CD4-positive, alpha-beta T cell treated with Interleukin-12 subunit alpha and Interleukin-12 subunit beta, for 1 hour (primary cell): ENCODE data around the gene SAMD4B.
"Not testable (repeated sequence)": the region's sequence is repeated elsewhere in the genome, so short reads cannot be mapped to it uniquely, and the experiment has no call there.

Experiments
- DNase-seq: peaks from one replicate; pipeline ENCODE4 v3.0.0-alpha.2; 2020

SAMD4B gene

DNA sequence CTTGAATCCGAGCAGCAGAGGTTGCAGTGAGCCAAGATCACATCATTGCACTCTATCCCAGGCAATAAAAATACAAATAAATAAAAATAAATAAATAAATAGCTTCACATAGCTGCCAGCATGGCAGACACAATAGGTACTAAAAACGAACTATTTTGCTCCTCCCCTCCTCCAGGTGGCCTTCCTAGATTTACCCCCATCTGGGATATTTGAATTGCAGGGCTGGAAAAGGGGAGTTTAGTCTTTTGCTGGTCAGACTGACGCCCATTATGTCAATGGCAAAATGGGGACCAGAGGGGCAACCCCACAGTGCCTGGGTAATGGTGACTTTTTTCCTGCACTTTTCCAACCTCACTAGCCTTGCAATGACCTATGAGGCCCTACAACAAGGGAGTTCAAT is 5.7 kb upstream of the SAMD4B start:
- no peak for DNase-seq

DNA sequence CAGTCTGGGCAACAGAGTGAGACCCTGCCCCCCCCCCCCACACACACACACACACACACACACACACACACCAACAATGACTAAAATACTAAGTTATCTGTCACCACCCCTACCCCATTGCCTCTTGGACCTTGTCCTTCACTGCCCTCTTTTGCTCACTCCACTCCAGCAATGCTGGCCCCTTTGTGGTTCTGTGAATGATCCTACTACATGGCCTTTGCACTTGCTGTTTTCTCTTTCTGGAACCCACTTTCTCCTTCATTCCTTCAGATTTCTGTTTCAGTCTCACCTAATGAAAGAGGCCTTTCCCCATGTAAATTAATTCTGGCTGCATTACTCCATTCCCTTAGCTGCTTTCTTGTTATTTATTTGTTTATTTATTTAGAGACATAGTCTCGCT is 2.5 kb upstream of the SAMD4B start:
- DNase-seq: no peak

DNA sequence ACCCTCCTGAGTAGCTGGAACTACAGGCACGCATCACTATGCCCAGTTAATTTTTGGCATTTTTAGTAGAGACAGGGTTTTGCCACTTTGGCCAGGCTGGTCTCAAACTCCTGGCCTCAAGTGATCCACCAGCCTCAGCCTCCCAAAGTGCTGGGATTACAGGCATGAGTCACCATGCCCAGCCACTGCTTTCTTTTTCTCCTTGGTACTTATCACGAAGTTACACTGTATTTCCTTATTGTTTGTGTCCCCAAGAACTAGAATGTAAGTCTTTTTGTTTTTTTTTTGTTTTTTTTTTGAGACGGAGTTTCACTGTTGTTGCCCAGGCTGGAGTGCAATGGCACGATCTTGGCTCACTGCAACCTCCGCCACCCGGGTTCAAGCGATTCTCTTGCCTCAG is 2.1 kb upstream of the SAMD4B start:
- DNase-seq: not testable (repeated sequence)

DNA sequence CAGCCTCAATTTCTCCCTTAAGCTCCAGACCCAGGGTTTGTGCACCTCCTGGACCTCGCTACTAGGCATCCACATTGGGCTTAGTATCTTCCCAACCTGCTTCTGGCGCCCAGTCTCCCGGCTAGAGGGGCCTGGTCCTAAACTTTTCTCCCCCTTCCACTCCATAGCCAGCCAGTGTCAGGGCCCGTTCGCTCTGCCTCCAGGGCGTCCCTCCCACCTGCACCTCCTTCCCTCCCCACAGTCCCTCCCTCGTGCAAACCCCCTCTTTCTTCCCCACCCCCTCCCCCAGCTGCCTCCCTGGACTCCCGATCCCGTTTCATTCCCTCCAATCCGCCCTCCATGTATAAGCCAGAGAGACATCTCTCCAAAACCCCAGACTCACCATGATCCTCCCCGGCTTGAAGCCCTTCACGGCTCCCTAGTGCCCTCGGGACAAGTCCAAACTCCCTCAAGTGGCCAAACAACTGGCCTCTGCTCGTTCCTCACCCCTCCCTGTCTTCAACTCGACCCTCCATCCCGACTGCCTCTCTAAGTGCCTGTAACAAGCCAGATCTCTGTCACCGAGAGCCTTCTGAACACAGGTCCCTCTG is 997 bp upstream of the SAMD4B start:
- peak; percentile 23 for DNase-seq

DNA sequence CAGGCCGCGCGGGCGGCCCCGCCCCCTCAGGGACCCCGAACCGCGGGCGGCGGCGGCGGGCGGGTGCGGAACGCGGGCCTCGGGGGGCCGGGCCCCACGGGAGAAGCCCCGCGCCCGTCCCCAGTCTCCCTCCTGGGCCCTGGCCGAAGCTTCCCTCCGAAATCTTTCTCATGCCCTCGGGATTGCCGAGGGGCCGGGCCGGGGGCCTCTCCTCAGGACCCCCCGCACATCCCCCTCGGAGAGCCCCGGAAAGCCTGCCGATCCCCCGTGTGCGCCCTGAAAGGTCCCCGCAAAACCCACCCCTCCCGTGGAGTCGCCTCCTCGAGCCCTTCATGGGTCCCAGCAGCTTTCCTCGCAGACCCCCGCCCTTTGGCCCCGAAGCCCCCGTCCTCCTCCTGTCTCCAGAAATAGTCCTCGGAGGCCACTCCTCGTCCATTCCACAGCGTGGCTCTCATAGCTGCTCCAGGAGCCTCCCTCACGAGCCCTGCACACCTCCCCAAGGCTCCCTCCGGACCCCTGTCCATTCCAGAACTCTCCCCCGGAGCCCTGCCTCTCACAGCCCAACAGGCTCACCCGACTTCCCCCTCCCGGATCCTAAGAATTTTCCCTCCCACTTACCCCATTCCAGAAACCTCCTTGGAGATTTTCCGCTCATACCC is 555 bp downstream of the SAMD4B start:
- DNase-seq: no peak

DNA sequence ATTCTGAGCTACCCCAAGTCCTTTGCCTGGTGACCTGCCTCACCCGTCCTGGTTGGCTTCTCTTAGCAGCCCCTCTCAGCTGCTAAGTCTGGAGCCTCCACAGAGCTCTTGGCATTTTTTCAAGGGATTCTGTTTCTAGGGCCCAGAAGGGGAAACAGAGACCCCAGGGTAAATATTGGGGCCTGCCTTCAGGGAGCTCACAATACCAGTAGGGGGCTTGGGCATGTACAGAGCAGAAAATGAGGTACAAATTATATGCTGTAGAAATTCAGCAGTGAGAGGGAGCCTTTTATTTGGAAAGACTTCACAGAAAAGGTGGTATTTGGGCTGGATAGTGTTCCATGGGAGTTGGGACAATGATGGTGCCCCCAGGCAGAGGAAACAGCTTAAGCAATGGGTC is 3.7 kb downstream of the SAMD4B start:
- DNase-seq: no peak

DNA sequence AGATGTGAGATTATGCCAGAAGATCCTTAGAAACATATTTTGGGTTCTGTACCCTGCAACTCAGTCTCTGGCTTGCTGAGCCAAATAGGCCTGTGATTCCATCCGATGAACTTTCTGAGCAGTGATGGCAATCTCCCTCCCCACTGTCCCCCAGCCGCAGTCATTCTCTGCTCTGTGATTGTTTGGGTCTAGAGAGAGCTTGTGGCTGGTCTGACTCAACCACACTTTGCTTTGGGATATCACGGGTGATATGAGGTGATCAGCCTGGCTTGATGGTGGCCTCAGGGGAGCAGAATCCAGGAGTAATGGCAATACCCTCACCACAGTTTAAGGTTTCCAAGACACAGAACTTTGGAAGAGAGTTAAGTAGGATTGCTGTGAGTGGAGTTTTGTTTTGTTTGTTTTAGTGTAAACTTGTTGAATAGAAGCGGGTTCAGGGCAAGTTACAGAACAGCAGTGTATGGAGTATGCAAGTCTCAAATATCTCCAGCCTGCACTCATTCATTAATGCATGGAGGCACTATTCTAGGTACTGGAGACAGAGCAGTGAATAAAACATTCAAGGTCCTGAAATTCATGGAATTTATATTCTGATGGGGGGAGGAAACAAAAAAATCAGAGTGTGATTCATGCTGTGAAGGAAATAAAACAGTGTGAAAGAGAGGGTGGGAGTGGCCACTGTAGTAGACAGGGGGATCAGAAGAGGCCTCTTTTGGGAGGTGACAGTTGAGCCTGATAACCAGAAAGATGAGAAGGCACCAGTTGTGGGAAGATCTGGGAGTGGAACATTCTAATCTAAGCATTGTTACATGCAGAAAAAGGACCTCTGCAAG is 5.3 kb downstream of the SAMD4B start:
- DNase-seq: no peak

DNA sequence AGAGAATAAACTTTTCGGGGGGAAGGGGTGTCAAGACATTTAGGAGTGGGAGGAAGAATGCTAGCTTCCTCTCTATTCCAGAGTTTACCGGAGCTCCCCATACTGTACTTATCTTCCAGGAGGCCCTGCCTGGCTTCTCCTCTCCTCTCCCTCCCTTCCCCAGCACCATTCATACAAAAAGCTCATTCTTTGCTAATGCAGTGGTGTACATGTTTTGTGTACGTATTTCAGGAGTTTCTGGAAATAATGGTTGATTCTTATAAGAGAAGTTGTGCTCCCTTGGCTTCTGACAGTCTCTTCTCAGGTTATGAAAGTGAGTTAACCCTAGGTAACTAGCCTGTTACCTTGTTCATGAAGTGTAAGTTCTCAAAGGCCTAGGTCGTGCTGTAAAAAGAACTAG is 7.1 kb downstream of the SAMD4B start:
- no peak for DNase-seq

DNA sequence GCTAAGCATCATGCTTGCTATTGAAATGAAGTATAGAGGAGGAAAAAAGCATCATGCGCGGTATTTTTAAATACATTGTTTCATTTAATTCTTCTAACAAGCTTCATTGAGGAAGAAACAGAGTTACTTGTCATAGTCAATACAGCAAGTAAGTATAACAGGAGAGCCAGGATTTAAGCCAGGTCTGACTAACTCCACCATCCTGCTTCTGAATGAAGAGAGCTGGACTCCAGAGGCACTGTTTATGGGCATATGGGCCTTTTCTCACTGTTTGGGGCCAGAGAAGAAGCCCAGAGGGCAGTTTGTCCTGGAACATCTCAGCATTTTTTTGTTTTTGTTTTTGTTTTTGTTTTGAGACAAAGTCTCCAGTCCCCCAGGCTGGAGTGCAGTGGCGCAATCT is 7.9 kb downstream of the SAMD4B start:
- DNase-seq: no peak

DNA sequence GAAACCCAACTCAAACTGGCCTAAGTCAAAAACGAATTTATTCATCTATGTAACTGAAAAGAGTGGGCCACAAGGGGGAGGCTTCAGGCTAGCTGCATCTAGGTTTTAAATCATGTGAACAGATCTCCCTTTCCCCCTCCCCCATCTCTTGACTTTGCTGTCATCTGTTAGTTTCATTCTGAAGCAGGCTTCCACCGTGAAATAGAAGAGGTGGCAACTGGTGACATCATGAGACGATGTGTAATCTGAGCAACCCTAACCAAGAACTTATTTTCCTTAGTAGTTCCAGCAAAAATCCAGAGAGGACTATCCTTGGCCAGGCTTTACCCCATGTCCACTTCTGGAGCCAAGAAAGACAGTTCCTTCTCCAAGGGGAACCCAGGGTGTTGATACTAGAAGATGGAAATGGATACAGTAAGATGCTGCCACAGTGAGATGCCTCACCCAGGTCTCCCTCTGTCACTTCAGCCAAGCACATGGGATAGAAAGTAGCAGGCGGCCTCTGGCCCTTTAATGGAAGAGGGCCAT is 9.4 kb downstream of the SAMD4B start:
- peak; percentile 45 for DNase-seq

DNA sequence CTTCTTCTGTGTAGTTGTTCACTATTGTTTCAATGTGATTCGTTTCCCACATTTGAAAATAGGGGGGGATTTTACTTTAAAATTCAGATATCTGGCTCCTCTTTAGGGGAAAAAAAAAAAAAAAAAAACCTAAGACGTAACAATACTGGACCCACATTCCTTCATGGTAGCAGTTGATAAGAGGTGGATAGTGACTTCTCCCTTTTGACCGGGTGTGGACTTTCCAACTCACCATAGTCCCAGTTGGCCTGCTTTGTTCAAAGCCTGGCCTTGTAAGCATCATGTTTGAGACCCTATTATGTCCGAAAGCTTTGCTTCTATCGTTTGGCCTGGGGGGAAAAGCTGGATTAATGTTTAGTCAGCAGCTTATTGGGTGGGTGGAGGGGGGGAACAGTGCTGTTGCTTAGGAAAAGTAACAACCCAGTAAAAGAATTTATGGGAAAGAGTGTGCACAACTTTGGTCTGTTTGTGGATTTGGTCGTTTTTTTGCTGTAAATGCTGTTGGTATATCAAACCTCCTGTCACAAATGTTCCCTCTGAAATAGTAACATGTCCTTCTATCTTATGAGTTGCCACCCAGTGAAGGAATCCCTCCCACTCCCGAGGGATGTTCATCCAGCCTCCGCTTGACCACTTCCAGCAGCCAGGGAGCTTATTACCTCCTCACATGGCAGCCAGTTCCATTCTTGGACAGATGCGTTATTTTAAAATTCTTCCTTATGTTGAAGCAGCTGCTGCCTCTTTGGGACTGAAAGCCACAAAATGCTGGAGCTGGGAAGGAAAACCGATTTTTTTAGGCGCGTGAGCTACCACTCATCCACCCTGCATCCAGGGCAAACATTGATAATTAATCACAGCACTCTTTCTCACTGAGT is 10.4 kb downstream of the SAMD4B start:
- no peak for DNase-seq

DNA sequence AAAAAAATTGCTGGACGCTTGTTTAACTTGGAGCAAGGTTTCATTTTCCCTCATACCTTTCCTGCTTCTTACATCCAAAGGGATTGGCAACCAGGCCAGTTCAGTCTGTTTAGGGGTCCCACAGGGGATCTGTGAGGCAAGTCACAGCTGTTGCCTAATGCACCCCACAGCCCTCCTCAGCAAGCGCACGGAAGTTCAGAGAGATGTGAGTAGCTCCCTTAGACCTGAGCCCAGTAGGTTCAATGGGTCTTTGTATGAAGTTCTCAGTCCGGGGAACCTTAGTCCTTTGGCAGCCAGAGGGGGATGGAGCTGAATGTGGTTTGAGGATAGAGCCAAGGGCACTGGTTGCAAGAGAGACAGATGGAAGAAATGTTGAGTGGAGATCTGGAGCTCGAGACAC is 13.0 kb downstream of the SAMD4B start:
- DNase-seq: no peak

DNA sequence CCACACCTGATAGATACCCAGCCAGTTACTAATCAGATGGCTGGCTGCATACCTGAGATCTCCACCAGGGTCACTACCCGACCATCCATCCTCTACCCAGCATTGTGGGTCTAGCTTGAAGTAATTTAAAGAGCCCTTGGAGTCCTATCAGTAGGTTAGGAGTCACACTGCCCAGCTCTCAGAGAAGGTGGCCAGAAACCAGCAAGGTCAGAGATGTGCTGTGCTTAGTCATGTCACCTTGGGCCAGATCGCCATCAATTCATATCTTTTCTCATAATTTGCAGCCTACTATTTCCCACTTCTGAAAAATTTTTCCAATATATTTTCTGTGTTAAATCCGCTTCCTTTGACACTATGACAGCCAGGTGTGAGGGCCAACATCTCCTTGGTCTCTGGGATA is 13.9 kb downstream of the SAMD4B start:
- DNase-seq: no peak

DNA sequence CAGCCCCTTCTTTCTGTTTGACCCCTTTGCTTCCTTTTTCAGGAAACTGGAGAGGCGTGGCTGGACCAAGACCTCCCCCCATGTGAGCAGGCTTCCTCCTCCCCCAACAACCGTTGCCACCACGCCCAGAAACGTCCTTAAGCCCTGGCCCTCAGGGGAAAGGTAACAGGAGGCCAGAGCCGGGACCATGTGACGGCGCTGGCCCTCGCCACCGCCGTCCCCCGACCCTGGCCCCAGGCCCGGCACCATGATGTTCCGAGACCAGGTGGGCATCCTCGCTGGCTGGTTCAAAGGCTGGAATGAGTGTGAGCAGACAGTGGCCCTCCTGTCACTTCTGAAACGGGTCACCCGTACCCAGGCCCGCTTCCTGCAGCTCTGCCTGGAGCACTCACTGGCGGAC is 14.4 kb downstream of the SAMD4B start:
- no peak for DNase-seq

DNA sequence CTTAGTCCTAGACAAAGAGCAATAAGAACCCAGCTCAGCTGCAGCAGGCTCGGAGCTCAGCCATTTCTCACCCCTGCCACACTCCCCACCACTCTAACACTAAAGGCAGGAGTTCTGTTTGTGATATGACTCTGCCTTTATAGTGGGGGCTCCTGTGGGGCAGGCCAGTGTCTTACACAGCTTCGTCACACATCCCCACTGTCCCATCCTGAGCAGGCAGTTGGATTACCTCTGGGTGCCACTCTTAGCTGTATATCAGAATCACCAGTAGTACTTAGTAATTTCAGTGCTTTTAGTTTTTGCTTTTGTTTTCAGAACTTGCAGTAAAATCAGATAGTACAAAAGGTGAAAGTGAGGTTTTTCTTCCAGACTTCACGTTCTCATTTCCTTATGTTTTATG is 16.8 kb downstream of the SAMD4B start:
- no peak for DNase-seq

DNA sequence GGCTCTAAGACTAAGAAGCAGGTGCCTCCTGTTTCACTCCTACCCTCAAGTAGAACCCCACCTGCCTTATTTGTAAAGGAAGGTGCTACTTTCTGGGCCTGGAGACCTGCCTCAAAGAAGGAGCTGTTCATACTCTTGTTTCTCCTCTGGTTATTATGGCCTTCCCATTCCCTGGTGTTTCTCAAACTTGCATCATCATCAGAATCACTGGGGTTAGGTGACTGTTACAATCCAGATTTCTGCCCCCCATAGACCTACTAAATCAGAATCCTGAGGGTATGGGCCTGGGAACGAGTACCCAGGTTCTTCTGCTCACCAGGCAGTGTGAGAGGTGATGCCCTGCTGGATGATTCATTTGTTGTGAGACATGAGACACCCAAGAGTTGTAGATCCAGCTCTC is 18.4 kb downstream of the SAMD4B start:
- DNase-seq: no peak

DNA sequence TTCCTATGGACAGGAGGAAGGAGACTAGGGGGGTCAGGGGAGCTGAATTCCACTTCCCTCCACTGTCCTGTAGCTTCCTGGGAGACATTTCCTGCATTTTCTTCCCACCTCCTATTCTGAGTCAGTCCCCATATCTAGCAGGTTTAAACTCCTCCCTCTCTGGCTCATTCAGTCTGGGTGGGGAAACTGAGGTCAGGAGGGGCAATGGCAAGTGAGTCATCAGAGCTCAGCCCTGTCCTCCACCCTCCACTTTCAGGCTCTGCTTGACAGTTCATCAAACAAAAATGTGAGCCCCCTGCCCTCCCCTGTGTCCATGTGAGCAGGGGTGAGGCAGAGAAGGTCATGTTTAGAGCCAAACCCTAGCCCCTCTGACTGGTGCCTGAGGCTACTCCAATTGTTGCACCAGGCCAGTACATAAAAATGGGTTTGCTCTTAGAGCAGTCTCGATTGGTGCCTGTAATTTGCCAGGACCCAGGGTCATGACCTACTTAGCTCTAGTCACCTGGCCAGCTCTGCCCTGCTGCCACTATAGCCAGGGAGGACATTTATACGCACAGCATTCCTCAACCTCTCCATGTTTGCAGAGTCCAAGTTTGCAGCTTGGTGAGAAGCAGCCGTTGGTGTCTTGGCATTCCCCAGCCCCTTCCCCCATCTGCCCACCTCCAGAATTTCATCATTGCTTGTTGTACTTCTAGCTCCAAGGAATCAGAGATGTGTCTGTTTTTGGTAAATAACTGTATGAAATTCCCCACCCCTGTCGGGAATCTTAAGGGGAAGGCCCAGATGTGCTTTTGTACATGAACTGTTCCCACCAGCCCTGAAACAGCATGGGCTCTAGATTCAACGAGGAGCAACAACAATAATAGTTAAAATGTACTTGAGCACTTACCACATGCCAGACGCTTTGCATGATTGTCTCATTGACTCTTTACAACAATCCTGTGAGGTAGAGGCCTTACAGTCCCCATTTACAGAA is 20.7 kb downstream of the SAMD4B start:
- no peak for DNase-seq

DNA sequence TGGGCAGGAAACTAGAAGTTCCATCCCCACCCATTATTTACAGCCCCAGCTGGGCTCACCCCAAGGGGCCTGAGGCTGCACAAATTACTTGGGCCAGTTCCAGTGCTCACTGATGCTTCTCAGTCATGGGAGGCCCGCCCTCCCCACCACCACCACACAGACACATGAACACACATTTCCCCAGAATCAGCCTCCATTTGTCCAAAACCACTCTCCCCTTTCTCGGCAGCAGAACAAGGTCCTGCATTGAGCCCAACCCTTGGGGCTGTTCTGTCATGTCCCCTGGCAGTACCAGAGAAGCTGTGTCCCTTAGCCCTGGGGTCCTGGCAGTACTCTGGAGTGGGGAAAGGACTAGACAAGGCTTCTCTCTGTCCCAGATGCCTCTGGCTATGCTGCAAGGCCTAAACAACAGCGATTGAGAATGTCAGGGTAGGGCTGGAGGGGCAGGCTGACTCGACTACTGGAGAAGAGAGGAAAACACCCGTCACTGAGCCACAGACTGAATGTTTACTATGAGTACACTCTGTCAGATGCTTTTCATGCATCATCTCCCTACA is 21.8 kb downstream of the SAMD4B start:
- no peak for DNase-seq

DNA sequence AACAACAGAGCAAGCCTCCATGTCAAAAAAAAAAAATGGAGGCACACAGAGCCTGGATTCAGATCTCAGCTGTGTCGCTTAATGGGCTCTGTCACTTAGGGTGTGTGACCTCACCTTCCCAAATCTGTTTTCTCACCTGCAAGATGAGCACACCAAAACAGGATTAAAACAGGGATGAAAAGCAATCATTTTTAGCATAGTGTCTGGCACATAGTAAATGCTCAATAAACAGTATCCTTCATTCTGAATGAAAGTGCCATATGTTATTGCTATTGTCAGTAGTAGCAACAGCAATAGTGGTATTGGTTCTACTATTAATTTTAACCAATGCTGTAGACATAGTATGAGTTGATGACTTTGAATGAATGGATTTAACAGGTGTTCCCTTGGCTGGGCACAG is 23.3 kb downstream of the SAMD4B start:
- no peak for DNase-seq

DNA sequence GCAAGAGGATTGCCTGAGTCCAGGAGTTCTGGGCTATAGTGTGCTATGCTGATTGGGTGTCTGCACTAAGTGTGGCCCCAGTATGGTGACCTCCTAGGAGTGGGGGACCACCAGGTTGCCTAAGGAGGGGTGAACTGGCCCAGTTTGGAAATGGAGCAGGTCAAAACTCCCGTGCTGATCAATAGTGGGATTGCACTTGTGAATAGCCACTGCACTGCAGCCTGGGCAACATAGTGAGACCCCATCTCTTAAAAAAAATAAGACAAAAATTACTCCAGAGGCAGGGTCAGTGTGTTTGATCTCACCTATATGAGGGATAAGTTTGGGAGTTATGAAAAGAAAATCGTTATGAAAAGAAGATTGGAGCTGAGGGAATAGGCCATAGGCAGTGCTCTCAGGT is 27.0 kb downstream of the SAMD4B start:
- DNase-seq: no peak

DNA sequence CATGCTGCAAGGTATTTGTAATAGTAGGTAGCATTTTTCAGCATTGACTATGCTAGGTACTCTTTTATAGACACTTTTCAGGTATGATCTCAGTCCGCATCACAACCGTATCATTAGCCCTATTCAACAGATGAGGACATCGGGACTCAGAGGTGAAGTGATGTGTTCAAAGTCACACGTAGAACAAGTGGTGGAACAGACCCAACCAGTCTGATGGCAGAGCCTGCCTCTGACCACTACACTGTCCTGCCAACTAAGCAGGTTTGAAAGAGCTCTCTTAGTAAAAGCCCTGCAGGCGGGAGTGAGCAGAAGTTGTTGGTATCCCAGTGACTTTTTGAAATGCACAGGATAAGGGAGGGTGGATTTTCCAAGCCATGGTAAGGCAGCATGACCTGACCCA is 28.5 kb downstream of the SAMD4B start:
- DNase-seq: no peak
